GM12801 (cell line): ENCODE data around the gene SLC16A6.

ENCODE experiments used
- TF ChIP-seq, protein P1 (sequence below): IDR thresholded peaks from one replicate; pipeline ENCODE4 v1.5.1; 2011; ENCODE audit warnings: control low read depth; ENCODE audit not compliant: insufficient read length; ENCODE audit errors: extremely low read depth

Gene SLC16A6

DNA sequence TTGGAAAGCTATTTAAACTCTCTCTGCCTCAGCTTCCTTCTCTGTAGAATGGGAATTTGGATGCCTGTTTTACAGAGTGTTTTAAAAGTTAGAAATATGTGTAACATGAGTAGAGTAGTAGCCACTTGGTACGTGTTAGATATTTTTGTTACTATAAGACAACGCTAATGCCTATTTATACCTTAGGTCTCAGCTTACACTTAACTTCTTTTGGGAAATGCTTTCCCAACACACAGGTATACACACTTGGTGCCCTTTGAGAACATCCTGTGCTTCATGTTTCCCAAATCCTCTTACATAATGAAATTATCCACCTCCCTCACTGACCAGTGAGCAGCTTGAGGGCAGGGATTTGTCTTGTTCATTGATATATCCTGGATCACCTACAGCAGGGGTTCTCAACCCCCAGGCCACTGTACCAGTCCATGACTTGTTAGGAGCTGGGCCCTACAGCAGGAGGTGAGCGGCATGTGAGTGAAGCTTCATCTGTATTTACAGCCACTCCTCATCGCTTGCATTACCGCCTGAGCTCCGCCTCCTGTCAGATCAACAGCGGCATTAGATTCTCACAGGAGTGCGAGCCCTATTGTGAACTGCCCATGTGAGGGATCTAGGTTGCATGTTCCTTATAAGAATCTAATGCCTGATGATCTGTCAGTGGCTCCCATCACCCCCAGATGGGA lies 33.9 kb upstream of the SLC16A6 start:
- TF ChIP-seq, protein P1, sequence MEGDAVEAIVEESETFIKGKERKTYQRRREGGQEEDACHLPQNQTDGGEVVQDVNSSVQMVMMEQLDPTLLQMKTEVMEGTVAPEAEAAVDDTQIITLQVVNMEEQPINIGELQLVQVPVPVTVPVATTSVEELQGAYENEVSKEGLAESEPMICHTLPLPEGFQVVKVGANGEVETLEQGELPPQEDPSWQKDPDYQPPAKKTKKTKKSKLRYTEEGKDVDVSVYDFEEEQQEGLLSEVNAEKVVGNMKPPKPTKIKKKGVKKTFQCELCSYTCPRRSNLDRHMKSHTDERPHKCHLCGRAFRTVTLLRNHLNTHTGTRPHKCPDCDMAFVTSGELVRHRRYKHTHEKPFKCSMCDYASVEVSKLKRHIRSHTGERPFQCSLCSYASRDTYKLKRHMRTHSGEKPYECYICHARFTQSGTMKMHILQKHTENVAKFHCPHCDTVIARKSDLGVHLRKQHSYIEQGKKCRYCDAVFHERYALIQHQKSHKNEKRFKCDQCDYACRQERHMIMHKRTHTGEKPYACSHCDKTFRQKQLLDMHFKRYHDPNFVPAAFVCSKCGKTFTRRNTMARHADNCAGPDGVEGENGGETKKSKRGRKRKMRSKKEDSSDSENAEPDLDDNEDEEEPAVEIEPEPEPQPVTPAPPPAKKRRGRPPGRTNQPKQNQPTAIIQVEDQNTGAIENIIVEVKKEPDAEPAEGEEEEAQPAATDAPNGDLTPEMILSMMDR = no peak

DNA sequence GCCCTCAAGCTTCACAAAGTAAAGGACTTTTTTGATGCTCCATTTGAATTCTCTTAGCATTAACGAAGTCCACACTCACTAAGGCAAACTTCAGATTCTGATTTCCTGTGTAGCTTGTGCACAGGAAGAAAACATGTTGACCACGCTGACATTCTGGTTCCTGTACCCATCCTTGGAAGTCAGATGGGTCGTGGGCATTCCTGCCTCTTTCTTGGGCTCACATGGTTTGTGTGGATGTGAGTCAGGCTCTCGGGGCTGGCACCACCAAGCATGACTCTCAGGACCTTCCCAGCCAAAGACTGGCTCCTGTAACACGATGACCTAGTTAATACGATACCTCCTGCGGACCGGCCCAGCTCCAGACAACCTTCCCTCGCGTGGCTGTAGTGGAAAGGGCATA lies 33.2 kb upstream of the SLC16A6 start:
- TF ChIP-seq, protein P1 = no peak

DNA sequence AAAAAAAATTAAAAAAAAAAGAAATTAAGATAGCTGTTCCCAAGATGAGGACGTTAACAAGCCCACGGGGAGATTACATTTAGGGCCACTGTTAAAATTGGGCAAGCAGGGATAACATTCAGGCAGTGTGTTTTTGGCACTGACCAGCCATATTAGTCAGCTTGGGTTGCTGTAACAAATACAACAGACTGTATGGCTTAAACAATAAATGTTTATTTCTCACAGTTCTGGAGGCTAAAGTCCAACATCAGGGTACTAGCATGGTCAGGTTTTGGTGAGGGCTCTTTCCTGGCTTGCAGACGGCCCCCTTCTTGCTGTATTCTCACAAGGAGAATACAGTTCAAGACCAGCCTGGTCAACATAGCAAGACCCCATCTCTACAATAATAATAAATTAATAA lies 31.7 kb upstream of the SLC16A6 start:
- TF ChIP-seq, protein P1 = no peak

DNA sequence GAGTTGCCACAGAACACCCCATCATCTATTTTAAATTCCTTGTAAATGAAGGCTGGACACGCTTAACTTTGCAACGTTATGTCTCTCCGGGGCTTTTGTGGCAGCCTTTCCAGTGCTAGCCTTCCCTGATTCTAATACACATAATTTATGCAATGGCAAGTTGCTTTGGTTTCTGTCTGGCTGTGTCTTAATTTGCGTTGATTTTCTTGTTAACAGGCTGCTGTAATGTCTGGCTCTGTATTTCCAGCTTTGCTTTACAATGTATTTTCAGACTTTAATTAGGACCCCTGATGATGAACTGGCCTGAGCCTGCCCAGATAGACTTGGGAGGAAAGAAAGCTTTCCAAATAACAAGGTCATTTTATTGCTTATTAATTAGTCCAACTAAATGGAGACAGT lies 30.6 kb upstream of the SLC16A6 start:
- TF ChIP-seq, protein P1 = no peak

DNA sequence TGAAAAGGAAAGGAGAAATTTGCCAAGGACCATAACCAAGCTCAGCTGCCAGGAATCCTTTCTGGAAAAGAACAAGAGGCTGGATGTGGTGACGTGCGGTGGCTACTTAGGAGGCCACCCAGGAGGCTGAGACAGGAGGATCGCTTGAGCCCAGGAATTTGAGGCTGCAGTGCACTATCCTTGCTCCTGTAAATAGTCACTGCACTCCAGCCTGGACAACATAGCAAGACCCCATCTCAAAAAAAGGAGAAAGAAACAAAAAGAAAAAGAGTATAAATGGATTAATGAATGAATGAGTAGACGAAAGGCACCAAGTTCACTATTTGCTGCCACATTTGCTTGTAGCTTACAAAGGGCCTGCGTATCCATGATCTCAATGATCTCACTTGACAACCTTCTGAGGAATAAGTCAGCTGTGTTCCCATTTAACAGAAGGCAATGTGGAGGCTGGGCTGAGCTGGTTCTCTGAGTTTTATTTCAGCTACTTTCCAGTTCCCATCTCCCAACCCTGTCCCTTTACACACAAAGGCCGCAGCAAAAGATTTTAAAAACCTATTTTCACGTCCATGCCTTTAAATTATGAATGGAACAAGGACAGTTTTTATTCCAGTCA lies 30.1 kb upstream of the SLC16A6 start:
- TF ChIP-seq, protein P1 = no peak

DNA sequence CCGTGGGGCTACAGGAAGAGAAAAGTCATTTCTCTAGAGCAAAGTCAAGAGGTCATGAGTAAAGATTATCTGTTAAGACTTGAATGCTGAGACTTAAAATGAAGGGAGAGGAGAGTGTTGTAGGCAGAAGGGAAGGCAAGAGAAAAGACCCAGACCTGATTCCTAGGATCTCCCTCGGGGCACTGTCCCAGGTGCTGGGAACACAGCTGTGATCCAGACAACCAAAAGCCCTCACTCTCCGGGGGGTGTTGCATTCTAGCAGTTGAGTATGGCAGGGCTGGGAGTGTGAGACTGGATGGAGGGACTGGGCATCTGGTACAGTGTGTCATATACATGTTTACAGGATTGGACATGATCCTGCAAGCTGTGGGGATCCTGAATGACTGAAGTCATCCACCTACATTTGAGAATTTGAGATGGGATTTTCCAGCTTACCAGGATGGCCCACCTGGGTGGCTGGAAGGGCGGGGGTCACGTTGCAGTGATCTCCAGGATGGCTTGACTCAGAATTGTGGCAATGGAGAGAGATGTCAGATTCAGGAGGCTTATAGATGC lies 29.5 kb upstream of the SLC16A6 start:
- TF ChIP-seq, protein P1 = no peak

DNA sequence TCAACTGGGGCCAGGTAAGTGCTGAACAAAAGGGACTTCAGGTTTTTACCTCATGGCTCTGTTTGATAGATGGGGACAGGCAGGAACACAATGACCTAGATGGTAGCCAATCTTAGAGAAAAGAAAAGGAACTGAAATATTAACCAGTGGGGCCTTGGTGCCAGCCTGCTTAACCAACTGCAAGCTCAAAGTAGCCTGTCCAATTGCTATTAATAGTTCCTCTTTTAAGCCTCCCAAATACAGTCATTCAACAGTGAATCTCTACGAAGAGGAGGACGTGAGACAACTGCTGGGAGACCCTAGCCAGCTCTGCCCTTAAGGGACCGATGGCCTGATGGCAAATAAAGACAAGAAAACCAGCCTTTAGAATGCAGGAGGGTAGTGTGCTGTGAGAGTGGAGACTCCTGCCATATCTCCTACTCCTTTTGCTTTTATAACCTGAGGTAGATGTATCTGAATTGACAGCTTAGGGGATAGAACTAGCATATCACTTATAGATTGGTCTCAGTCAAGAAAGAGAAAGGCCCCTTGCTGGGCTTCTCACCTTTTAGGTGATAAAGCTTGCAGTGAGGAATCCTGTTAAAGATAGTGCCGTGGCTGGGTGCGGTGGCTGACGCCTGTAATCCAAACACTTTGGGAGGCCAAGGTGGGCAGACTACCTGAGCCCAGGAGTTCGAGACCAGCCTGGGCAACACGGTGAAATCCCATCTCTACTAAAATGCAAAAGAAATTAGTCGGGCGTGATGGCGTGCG lies 28.7 kb upstream of the SLC16A6 start:
- TF ChIP-seq, protein P1 = no peak
